ENCODE results near the gene SDHB.

GRCh38 chr1:17098446-17099317 lies 44.9 kb upstream of the SDHB start:
- no peak for TF ChIP-seq CTCF (conservative IDR thresholded peaks at IDR 0.05)
- no peak for TF ChIP-seq ZFX (IDR thresholded peaks at IDR 0.05)

Data from C4-2B (cell line).